ENCODE measurements around the gene RNF31. TPM values are rescaled to one million over a fixed set of nuclear protein-coding genes. Genes with fewer than 3 reads are reported as not detected.

RNF31 gene
- polyA plus RNA-seq, 1 donor from 2014 or later, result 98.7 TPM

GRCh38 chr14:24150061-24150460 is 2.8 kb downstream of the RNF31 start:
- no peak overlapping the region for H3K27ac ChIP-seq (ENCODE audit: low read length)
- no peaks in the 10 kb centered on the region for H3F3A ChIP-seq (ENCODE audit: insufficient read depth, low read length, poor library complexity, severe bottlenecking)
- peaks cover 9% of the 10 kb centered on the region for H3K79me2 ChIP-seq (replicated peaks; ENCODE audit: insufficient read depth, low read length)
- no peaks in the 10 kb centered on the region for H4K20me1 ChIP-seq (ENCODE audit: insufficient read depth)
- no peak overlapping the region for H3K4me2 ChIP-seq (ENCODE audit: low read length)
- H3K9me3 ChIP-seq (ENCODE audit: low read length), result no peaks in the 10 kb centered on the region
- no peak for TF ChIP-seq RAD21 (conservative IDR thresholded peaks at IDR 0.05)
- no peak overlapping the region for H3K4me3 ChIP-seq (ENCODE audit: low read length)
- H2AFZ ChIP-seq (ENCODE audit: low read depth, low read length), result no peak overlapping the region
- H3K9me2 ChIP-seq (ENCODE audit: insufficient read depth, low read length), result no peaks in the 10 kb centered on the region
- no peaks in the 10 kb centered on the region for H3K36me3 ChIP-seq (ENCODE audit: insufficient read depth, low read length)
- H3K27me3 ChIP-seq (ENCODE audit: insufficient read depth, low read depth, low read length), result no peaks in the 10 kb centered on the region
- H3K9ac ChIP-seq (ENCODE audit: low read length), result no peak overlapping the region

GRCh38 chr14:24150567-24150966 is 3.3 kb downstream of the RNF31 start:
- TF ChIP-seq TAF1 (IDR thresholded peaks at IDR 0.05; ENCODE audit: low read depth) (no peak), SMC3 (conservative IDR thresholded peaks at IDR 0.05; ENCODE audit: poor library complexity) (no peak), REST (IDR thresholded peaks at IDR 0.05; ENCODE audit: borderline replicate concordance) (no peak), MXI1 (conservative IDR thresholded peaks at IDR 0.05; ENCODE audit: poor library complexity, severe bottlenecking) (no peak), POLR2AphosphoS5 (IDR thresholded peaks at IDR 0.05) (no peak), EZH2 (IDR thresholded peaks at IDR 0.05; ENCODE audit: borderline replicate concordance, insufficient read depth, low read length, poor library complexity, severe bottlenecking) (no peak), CTCF (IDR thresholded peaks at IDR 0.05; ENCODE audit: poor library complexity, severe bottlenecking) (no peak), RAD21 (conservative IDR thresholded peaks at IDR 0.05) (no peak), EP300 (conservative IDR thresholded peaks at IDR 0.05; ENCODE audit: poor library complexity, severe bottlenecking) (no peak)
- no peak overlapping the region for H3K4me2 ChIP-seq (ENCODE audit: low read length)
- H4K20me1 ChIP-seq (ENCODE audit: insufficient read depth), result no peaks in the 10 kb centered on the region
- no peaks in the 10 kb centered on the region for H3F3A ChIP-seq (ENCODE audit: insufficient read depth, low read length, poor library complexity, severe bottlenecking)
- no peaks in the 10 kb centered on the region for H3K27me3 ChIP-seq (ENCODE audit: insufficient read depth, low read depth, low read length)
- no peak overlapping the region for H3K27ac ChIP-seq (ENCODE audit: low read length)
- H3K79me2 ChIP-seq (replicated peaks; ENCODE audit: insufficient read depth, low read length), result peaks cover 9% of the 10 kb centered on the region
- H3K4me3 ChIP-seq (ENCODE audit: low read length), result no peak overlapping the region
- H3K36me3 ChIP-seq (ENCODE audit: insufficient read depth, low read length), result no peaks in the 10 kb centered on the region
- no peaks in the 10 kb centered on the region for H3K9me3 ChIP-seq (ENCODE audit: low read length)
- H3K9ac ChIP-seq (ENCODE audit: low read length), result no peak overlapping the region
- no peaks in the 10 kb centered on the region for H3K9me2 ChIP-seq (ENCODE audit: insufficient read depth, low read length)
- H2AFZ ChIP-seq (ENCODE audit: low read depth, low read length), result no peak overlapping the region

GRCh38 chr14:24150993-24151392 is 3.7 kb downstream of the RNF31 start:
- H3K79me2 ChIP-seq (replicated peaks; ENCODE audit: insufficient read depth, low read length), result peaks cover 9% of the 10 kb centered on the region
- H3K4me3 ChIP-seq (ENCODE audit: low read length), result no peak overlapping the region
- H3F3A ChIP-seq (ENCODE audit: insufficient read depth, low read length, poor library complexity, severe bottlenecking), result no peaks in the 10 kb centered on the region
- no peaks in the 10 kb centered on the region for H3K9me3 ChIP-seq (ENCODE audit: low read length)
- H3K9me2 ChIP-seq (ENCODE audit: insufficient read depth, low read length), result no peaks in the 10 kb centered on the region
- no peak overlapping the region for H3K27ac ChIP-seq (ENCODE audit: low read length)
- H3K9ac ChIP-seq (ENCODE audit: low read length), result no peak overlapping the region
- H3K4me2 ChIP-seq (ENCODE audit: low read length), result no peak overlapping the region
- TF ChIP-seq EZH2 (IDR thresholded peaks at IDR 0.05; ENCODE audit: borderline replicate concordance, insufficient read depth, low read length, poor library complexity, severe bottlenecking), result no peak
- TF ChIP-seq TAF1 (IDR thresholded peaks at IDR 0.05; ENCODE audit: low read depth), result no peak
- no peak for TF ChIP-seq POLR2AphosphoS5 (IDR thresholded peaks at IDR 0.05)
- no peak for TF ChIP-seq RAD21 (conservative IDR thresholded peaks at IDR 0.05)
- TF ChIP-seq CTCF (IDR thresholded peaks at IDR 0.05; ENCODE audit: poor library complexity, severe bottlenecking), result no peak
- no peak for TF ChIP-seq SMC3 (conservative IDR thresholded peaks at IDR 0.05; ENCODE audit: poor library complexity)
- no peak for TF ChIP-seq MXI1 (conservative IDR thresholded peaks at IDR 0.05; ENCODE audit: poor library complexity, severe bottlenecking)
- TF ChIP-seq REST (IDR thresholded peaks at IDR 0.05; ENCODE audit: borderline replicate concordance), result no peak
- H2AFZ ChIP-seq (ENCODE audit: low read depth, low read length), result no peak overlapping the region
- no peaks in the 10 kb centered on the region for H4K20me1 ChIP-seq (ENCODE audit: insufficient read depth)
- no peaks in the 10 kb centered on the region for H3K27me3 ChIP-seq (ENCODE audit: insufficient read depth, low read depth, low read length)
- H3K36me3 ChIP-seq (ENCODE audit: insufficient read depth, low read length), result no peaks in the 10 kb centered on the region

All from neural cell (in vitro differentiated cells).